ENCODE measurements around the gene SLIRP.

DNA sequence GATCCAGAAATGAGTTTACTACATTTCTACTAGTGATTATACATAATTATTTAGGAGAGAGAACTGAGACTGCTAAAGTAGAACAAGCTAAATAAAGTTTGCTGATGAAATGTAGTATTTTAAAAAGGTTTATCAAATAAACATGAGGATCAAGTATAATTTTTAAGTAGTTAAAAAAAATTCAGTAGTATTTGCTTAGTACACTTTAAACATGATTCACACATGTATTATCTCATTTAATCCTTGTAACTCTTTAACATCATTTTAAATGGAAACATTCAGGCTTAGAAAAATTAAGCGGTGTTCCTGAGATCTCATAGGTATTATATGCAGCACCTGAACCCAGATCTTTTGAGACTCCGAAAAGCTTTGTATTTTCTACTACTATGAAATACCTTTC lies 44.4 kb downstream of the SLIRP start:
- no peak for TF ChIP-seq POLR2A (IDR thresholded peaks at IDR 0.05)
- TF ChIP-seq, protein P1, sequence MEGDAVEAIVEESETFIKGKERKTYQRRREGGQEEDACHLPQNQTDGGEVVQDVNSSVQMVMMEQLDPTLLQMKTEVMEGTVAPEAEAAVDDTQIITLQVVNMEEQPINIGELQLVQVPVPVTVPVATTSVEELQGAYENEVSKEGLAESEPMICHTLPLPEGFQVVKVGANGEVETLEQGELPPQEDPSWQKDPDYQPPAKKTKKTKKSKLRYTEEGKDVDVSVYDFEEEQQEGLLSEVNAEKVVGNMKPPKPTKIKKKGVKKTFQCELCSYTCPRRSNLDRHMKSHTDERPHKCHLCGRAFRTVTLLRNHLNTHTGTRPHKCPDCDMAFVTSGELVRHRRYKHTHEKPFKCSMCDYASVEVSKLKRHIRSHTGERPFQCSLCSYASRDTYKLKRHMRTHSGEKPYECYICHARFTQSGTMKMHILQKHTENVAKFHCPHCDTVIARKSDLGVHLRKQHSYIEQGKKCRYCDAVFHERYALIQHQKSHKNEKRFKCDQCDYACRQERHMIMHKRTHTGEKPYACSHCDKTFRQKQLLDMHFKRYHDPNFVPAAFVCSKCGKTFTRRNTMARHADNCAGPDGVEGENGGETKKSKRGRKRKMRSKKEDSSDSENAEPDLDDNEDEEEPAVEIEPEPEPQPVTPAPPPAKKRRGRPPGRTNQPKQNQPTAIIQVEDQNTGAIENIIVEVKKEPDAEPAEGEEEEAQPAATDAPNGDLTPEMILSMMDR (IDR thresholded peaks at IDR 0.05), result no peak

All from adrenal gland (tissue), 5 donors.